ENCODE measurements around the gene BTBD17. TPM values are rescaled to one million over a fixed set of nuclear protein-coding genes. Genes with fewer than 3 reads are reported as not detected.

The BTBD17 gene
- total and polyA plus RNA-seq, 2 experiments from 2014 or later: 1.9 to 5.0 TPM

- TF ChIP-seq NANOG (IDR thresholded peaks at IDR 0.05; ENCODE audit: borderline replicate concordance) (no peak), ZNF331 (CRISPR knock-in tag; IDR thresholded peaks at IDR 0.05; ENCODE audit: low read depth) (no peak), CREB1 (CRISPR knock-in tag; IDR thresholded peaks at IDR 0.05; ENCODE audit: low read depth) (no peak), EZH2 (IDR thresholded peaks at IDR 0.05; ENCODE audit: low read depth, unreplicated experiment) (no peak), POLR2AphosphoS5 (IDR thresholded peaks at IDR 0.05; ENCODE audit: low read depth) (no peak), EZH2phosphoT487 (IDR thresholded peaks at IDR 0.05; ENCODE audit: unreplicated experiment) (no peak), ETS1 (IDR thresholded peaks at IDR 0.05) (no peak)
These were observed 6.6 kb downstream of the BTBD17 start (continued) for GRCh38 chr17:74355065-74355464.

- H3K79me2 ChIP-seq (replicated peaks; ENCODE audit: insufficient read depth): no peaks in the 10 kb centered on the region
- Mint-ChIP-seq H3K4me3 (no peak overlapping the region), H3K9me3 (no peaks in the 10 kb centered on the region), H3K4me1 (peaks cover 17% of the 10 kb centered on the region), H3K27ac (no peak overlapping the region), H3K36me3 (ENCODE audit: low read depth) (peaks cover 6% of the 10 kb centered on the region; the same call in 2 of the 3 replicates), H3K27me3 (ENCODE audit: insufficient read depth, low read depth, poor library complexity) (peaks cover 61% of the 10 kb centered on the region)
- no peak overlapping the region for H3K27ac ChIP-seq (ENCODE audit: low read depth)
- H3K27me3 ChIP-seq (ENCODE audit: insufficient read depth): peaks cover 76% of the 10 kb centered on the region
- H3K4me2 ChIP-seq: no peak overlapping the region
- H3K4me3 ChIP-seq: no peak overlapping the region
- DNase-seq (ENCODE audit: low spot score) (no peak), ATAC-seq (no peak)
- H3F3A ChIP-seq (replicated peaks; ENCODE audit: low read depth): no peaks in the 10 kb centered on the region
- TF ChIP-seq NANOG (IDR thresholded peaks at IDR 0.05; ENCODE audit: borderline replicate concordance) (no peak), ZNF462 (CRISPR knock-in tag; IDR thresholded peaks at IDR 0.05) (no peak), REST (IDR thresholded peaks at IDR 0.05; ENCODE audit: unreplicated experiment) (no peak), CTCF (conservative IDR thresholded peaks at IDR 0.05; ENCODE audit: low read depth in 2 of 2) (no peak), ETS1 (IDR thresholded peaks at IDR 0.05) (no peak), ZNF114 (CRISPR knock-in tag; IDR thresholded peaks at IDR 0.05) (no peak)
- no peak overlapping the region for H2AFZ ChIP-seq
- H4K20me1 ChIP-seq (replicated peaks; ENCODE audit: insufficient read depth): no peaks in the 10 kb centered on the region; the same call in 1 of the 2 replicates
- no peaks in the 10 kb centered on the region for H3K36me3 ChIP-seq (ENCODE audit: insufficient read depth)
- H3K9me2 ChIP-seq (ENCODE audit: insufficient read depth): no peaks in the 10 kb centered on the region
- H3K4me1 ChIP-seq (ENCODE audit: insufficient read depth): peaks cover 4% of the 10 kb centered on the region; the same call in 1 of the 2 replicates
These were observed 7.1 kb downstream of the BTBD17 start for GRCh38 chr17:74354561-74354960.

Measured in GM23338 (cell line).